Trophoblast cell (in vitro differentiated cells and primary cell): ENCODE measurements around the gene JAZF1.

Experiments
- DNase-seq, 2 donors: peaks; one replicate each; pipeline ENCODE4 v3.0.0-alpha.2; 2016
- H2AFZ ChIP-seq: 2 replicates; pipeline ENCODE4 v1.6.1; 2013; ENCODE audit warnings: low read length, moderate library complexity, mild to moderate bottlenecking; ENCODE audit not compliant: insufficient read depth, poor library complexity
- H2AK5ac ChIP-seq: 2 replicates; pipeline ENCODE4 v1.6.1; 2013; ENCODE audit warnings: mild to moderate bottlenecking, low read length
- H2BK120ac ChIP-seq: 2 replicates; pipeline ENCODE4 v1.6.1; 2013; ENCODE audit warnings: low read length, mild to moderate bottlenecking, moderate library complexity; ENCODE audit not compliant: insufficient read depth, poor library complexity
- H2BK12ac ChIP-seq: 2 replicates; pipeline ENCODE4 v1.6.1; 2013; ENCODE audit warnings: mild to moderate bottlenecking, low read length, moderate library complexity
- H2BK5ac ChIP-seq: 2 replicates; pipeline ENCODE4 v1.6.1; 2013; ENCODE audit warnings: low read length, low read depth, moderate library complexity, mild to moderate bottlenecking; ENCODE audit not compliant: poor library complexity
- H3K14ac ChIP-seq: 2 replicates; pipeline ENCODE4 v1.6.1; 2013; ENCODE audit warnings: mild to moderate bottlenecking, low read length
- H3K18ac ChIP-seq: 2 replicates; pipeline ENCODE4 v1.6.1; 2013; ENCODE audit warnings: mild to moderate bottlenecking, low read length
- H3K23ac ChIP-seq: 2 replicates; pipeline ENCODE4 v1.6.1; 2013; ENCODE audit warnings: low read length
- H3K27ac ChIP-seq: 2 replicates; pipeline ENCODE4 v1.5.1; 2013; ENCODE audit warnings: low read depth, mild to moderate bottlenecking, inconsistent platforms, low read length, moderate library complexity
- H3K27me3 ChIP-seq: 2 replicates; pipeline ENCODE4 v1.6.1; 2013; ENCODE audit warnings: inconsistent platforms, mild to moderate bottlenecking, low read length, moderate library complexity; ENCODE audit not compliant: insufficient read depth
- H3K36me3 ChIP-seq, 2 experiments: 1 replicate in 1 of 2; 2 replicates in 1 of 2; pipeline ENCODE4 v1.6.1; 2013; ENCODE audit warnings: low read length in 2 of 2, mild to moderate bottlenecking in 2 of 2, moderate library complexity in 1 of 2; ENCODE audit not compliant: insufficient read depth in 2 of 2, control insufficient read depth in 1 of 2
- H3K4ac ChIP-seq: 2 replicates; pipeline ENCODE4 v1.6.1; 2013; ENCODE audit warnings: low read depth, mild to moderate bottlenecking, low read length, moderate library complexity
- H3K4me1 ChIP-seq, 2 experiments: 1 replicate in 1 of 2; 2 replicates in 1 of 2; pipeline ENCODE4 v1.6.1; 2013; ENCODE audit warnings: low read length in 2 of 2, mild to moderate bottlenecking in 2 of 2, moderate library complexity in 1 of 2; ENCODE audit not compliant: insufficient read depth in 2 of 2, control insufficient read depth in 1 of 2
- H3K4me2 ChIP-seq: 2 replicates; pipeline ENCODE4 v1.6.1; 2013; ENCODE audit warnings: inconsistent platforms, mild to moderate bottlenecking, low read length, moderate library complexity
- H3K4me3 ChIP-seq: 2 replicates; pipeline ENCODE4 v1.5.1; 2013; ENCODE audit warnings: mild to moderate bottlenecking, low read depth, low read length, inconsistent platforms
- H3K79me1 ChIP-seq: one replicate; pipeline ENCODE4 v1.6.1; 2013; ENCODE audit warnings: low read length
- H3K79me2 ChIP-seq: 2 replicates; pipeline ENCODE4 v1.6.1; 2013; ENCODE audit warnings: low read length, mild to moderate bottlenecking; ENCODE audit not compliant: control insufficient read depth, insufficient read depth, poor library complexity
- H3K9ac ChIP-seq: 2 replicates; pipeline ENCODE4 v1.6.1; 2013; ENCODE audit warnings: mild to moderate bottlenecking, low read length
- H3K9me3 ChIP-seq: 2 replicates; pipeline ENCODE4 v1.6.1; 2013; ENCODE audit warnings: low read depth, mild to moderate bottlenecking, control low read depth, inconsistent platforms, low read length; ENCODE audit not compliant: insufficient read depth
- H4K12ac ChIP-seq: 2 replicates; pipeline ENCODE4 v1.6.1; 2013; ENCODE audit warnings: low read depth, mild to moderate bottlenecking, low read length, moderate library complexity
- H4K8ac ChIP-seq: 2 replicates; pipeline ENCODE4 v1.6.1; 2013; ENCODE audit warnings: low read depth, mild to moderate bottlenecking, low read length, moderate library complexity
- H4K91ac ChIP-seq: one replicate; pipeline ENCODE4 v1.6.1; 2013; ENCODE audit warnings: low read depth, mild to moderate bottlenecking, low read length, moderate library complexity
- WGBS: extraction: QIAGEN DNeasy Blood & Tissue Kit; methylation state at CpG from one replicate; pipeline ENCODE4 v1.1.7; 2013; ENCODE audit warnings: missing lambda C conversion rate; ENCODE audit not compliant: insufficient read length, insufficient coverage; ENCODE audit errors: extremely low coverage; 5-methylcytosine and 5-hydroxymethylcytosine counted together

Gene JAZF1

GRCh38 chr7:27802999-27803398, 377.6 kb downstream of the JAZF1 start:
- WGBS: no CpG with 5 or more reads among the region's 2 CpGs
- no peak for DNase-seq
- H3K36me3 ChIP-seq: peaks cover 0 to 2% of the 10 kb centered on the region in 2 experiments
- H4K12ac ChIP-seq: no peak overlapping the region
- H3K79me2 ChIP-seq: no peaks in the 10 kb centered on the region
- H3K18ac ChIP-seq: no peak overlapping the region
- H3K27me3 ChIP-seq: no peaks in the 10 kb centered on the region
- H3K9me3 ChIP-seq: no peaks in the 10 kb centered on the region
- H2AK5ac ChIP-seq: no peak overlapping the region
- H4K8ac ChIP-seq: no peak overlapping the region
- H2BK120ac ChIP-seq: no peak overlapping the region
- H3K4ac ChIP-seq: no peak overlapping the region
- H3K4me1 ChIP-seq: no peaks in the 10 kb centered on the region
- H2BK12ac ChIP-seq: no peak overlapping the region
- no peak overlapping the region for H3K4me3 ChIP-seq
- no peak overlapping the region for H4K91ac ChIP-seq
- no peak overlapping the region for H2BK5ac ChIP-seq
- H3K9ac ChIP-seq: no peak overlapping the region
- no peak overlapping the region for H2AFZ ChIP-seq
- H3K79me1 ChIP-seq: no peaks in the 10 kb centered on the region
- no peak overlapping the region for H3K23ac ChIP-seq
- H3K4me2 ChIP-seq: no peak overlapping the region
- H3K14ac ChIP-seq: no peak overlapping the region
- no peak overlapping the region for H3K27ac ChIP-seq

DNA sequence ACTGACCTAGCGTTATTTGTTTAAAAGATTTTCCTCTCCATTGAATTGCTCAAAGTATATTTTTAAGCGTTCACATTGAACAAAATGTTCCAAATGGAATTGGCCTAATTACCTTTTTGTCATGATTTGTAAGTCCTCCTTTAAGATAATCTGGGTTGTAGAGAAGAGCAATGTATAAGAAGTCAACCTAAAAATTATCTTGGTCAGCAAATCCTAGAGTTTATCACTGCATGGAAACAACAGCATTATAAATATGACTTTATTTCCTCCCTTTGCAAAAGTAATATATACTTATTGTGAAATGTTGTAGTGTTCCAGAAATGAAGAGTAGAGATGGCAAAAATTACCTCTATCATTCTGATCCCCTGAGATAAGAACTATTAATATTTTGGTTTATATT, 381.4 kb downstream of the JAZF1 start:
- no CpG with 5 or more reads among the region's 2 CpGs for whole genome bisulfite sequencing
- no peak overlapping the region for H2AFZ ChIP-seq
- peaks cover 4 to 5% of the 10 kb centered on the region in 2 experiments for H3K36me3 ChIP-seq
- H4K91ac ChIP-seq: no peak overlapping the region
- DNase-seq: no peak
- no peak overlapping the region for H3K4ac ChIP-seq
- H3K14ac ChIP-seq: no peak overlapping the region
- H2BK5ac ChIP-seq: no peak overlapping the region
- no peak overlapping the region for H3K9ac ChIP-seq
- no peak overlapping the region for H4K8ac ChIP-seq
- H3K4me2 ChIP-seq: no peak overlapping the region
- H3K27ac ChIP-seq: no peak overlapping the region
- no peak overlapping the region for H3K23ac ChIP-seq
- H3K4me3 ChIP-seq: no peak overlapping the region
- no peaks in the 10 kb centered on the region for H3K27me3 ChIP-seq
- H3K9me3 ChIP-seq: no peaks in the 10 kb centered on the region
- no peaks in the 10 kb centered on the region for H3K4me1 ChIP-seq
- H3K79me1 ChIP-seq: no peaks in the 10 kb centered on the region
- no peak overlapping the region for H2BK120ac ChIP-seq
- H4K12ac ChIP-seq: no peak overlapping the region
- no peak overlapping the region for H2AK5ac ChIP-seq
- H2BK12ac ChIP-seq: no peak overlapping the region
- H3K18ac ChIP-seq: no peak overlapping the region
- no peaks in the 10 kb centered on the region for H3K79me2 ChIP-seq

DNA sequence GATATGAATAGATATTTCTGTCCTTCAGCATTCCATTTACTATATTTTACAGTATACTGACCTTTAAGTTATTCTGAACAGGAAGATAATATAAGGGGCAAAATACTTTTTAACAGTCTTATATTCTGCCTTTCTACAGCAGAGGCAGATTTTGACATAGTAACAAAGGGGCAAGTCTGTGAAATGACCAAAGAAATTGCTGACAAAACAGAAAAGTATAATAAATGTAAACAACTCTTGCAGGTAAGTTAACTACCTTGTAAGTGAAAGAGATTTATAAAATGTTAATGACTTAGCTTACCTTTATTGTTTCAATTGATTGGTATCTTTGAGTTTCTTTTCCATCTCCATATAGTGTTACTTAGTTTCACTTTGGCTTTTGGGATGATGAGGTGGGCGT, 384.6 kb downstream of the JAZF1 start:
- Histone ChIP-seq H3K14ac (no peak overlapping the region), H2AFZ (no peak overlapping the region), H3K9ac (no peak overlapping the region), H4K8ac (no peak overlapping the region), H2AK5ac (no peak overlapping the region), H2BK120ac (no peak overlapping the region), H4K12ac (no peak overlapping the region), H3K18ac (no peak overlapping the region), H3K4me1 (no peaks in the 10 kb centered on the region), H3K4me3 (no peak overlapping the region), H4K91ac (no peak overlapping the region), H3K27me3 (no peaks in the 10 kb centered on the region), H3K79me1 (no peaks in the 10 kb centered on the region), H3K4me2 (no peak overlapping the region), H3K9me3 (no peaks in the 10 kb centered on the region), H2BK12ac (no peak overlapping the region), H3K23ac (no peak overlapping the region), H3K36me3 (peaks cover 6 to 8% of the 10 kb centered on the region in 2 experiments), H3K27ac (no peak overlapping the region), H3K4ac (no peak overlapping the region), H3K79me2 (no peaks in the 10 kb centered on the region), H2BK5ac (no peak overlapping the region)
- DNase-seq: no peak
- no CpG with 5 or more reads among the region's 1 CpG for WGBS

DNA sequence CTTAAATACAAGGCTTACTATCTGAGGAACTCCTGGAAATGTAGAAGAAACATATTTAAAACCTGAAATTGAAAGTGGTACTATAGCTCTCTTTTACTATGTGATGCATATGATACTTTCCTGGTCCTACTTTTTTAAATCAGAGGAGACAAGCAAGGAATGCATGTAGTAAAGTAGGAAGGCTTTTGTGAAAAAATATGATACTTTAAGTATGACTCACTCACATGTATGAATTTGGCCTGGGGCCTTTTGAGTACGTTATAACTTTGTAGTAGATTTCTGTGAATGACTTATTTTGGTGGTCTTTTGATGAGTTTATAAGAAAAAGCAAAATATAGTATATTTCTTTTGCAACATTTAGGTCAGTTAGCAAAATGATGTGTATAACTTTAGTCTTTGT, 386.8 kb downstream of the JAZF1 start:
- Histone ChIP-seq H3K4me1 (no peaks in the 10 kb centered on the region), H2BK120ac (no peak overlapping the region), H3K9me3 (no peaks in the 10 kb centered on the region), H4K91ac (no peak overlapping the region), H2AK5ac (no peak overlapping the region), H3K4ac (no peak overlapping the region), H3K27me3 (no peaks in the 10 kb centered on the region), H2AFZ (no peak overlapping the region), H3K4me2 (no peak overlapping the region), H3K14ac (no peak overlapping the region), H2BK5ac (no peak overlapping the region), H3K4me3 (no peak overlapping the region), H4K8ac (no peak overlapping the region), H3K79me2 (no peaks in the 10 kb centered on the region), H3K9ac (no peak overlapping the region), H3K23ac (no peak overlapping the region), H2BK12ac (no peak overlapping the region), H4K12ac (no peak overlapping the region), H3K79me1 (no peaks in the 10 kb centered on the region), H3K27ac (no peak overlapping the region), H3K18ac (no peak overlapping the region), H3K36me3 (peaks cover 6 to 8% of the 10 kb centered on the region in 2 experiments)
- no CpG with 5 or more reads among the region's 1 CpG for WGBS
- peak in 1 of 2 donors; percentile 57 for DNase-seq
